GM19025 (cell line): ENCODE measurements around the gene IL15.
"Not testable (repeated sequence)": the region's sequence is repeated elsewhere in the genome, so short reads cannot be mapped to it uniquely, and the experiment has no call there.

Source experiments
- ATAC-seq: cut with Tn5 transposase; IDR thresholded peaks from one replicate; pipeline ENCODE4 v1.9.1; 2021; ENCODE audit warnings: mild to moderate bottlenecking, low read depth, moderate library complexity; ENCODE audit not compliant: unreplicated experiment

Gene IL15, protein sequence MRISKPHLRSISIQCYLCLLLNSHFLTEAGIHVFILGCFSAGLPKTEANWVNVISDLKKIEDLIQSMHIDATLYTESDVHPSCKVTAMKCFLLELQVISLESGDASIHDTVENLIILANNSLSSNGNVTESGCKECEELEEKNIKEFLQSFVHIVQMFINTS

DNA sequence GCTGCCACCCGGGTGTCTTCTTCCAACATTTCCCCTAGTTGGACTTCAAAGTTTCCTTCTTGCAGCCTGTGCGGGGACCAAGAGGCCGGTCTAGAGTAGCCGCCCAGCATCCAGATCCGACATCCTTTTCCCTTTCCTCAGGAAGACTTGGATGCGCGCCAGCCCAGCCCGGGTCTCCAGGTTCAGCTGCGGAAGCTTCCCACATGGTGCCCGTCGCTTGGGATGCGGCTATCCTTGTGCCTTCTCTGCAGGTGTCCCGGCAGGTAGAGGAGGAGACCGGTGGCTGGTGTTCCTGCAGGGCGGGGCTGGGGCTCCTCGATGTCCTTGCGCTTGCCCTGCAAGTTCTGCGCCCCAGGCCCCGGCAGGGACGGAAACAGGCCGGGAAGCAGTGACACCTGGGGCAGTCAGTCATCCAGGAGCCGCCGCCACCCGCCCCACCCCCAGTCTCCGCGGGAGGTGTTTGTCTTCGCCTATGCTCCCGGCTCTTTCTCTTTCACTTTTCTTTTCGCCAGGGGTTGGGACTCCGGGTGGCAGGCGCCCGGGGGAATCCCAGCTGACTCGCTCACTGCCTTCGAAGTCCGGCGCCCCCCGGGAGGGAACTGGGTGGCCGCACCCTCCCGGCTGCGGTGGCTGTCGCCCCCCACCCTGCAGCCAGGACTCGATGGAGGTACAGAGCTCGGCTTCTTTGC lies at the start of gene IL15:
TSS of gene IL15 (plus strand) at position 502 of the 689 bp plus-strand sequence. CDS start 82,882 bp downstream, outside the sequence.
- peak; percentile 64 for ATAC-seq

DNA sequence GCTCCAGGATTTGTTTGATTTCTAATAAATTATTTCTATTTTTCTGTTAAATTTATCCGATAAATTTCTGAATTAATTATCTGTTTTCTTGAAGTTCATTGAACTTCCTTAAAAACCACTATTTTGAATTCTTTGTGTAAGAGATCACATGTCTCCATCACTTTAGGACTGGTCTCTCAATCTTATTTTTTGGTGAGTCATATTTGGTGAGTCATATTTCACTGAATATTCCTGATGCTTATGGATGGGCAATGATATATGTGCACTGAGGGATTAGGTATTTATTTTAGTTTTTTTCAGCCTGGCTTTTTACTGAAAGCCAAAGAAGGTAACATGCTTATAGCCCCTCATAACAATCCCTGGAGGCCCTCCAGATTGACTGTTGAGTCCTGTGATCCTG lies 48.5 kb upstream of the IL15 start:
- no peak for ATAC-seq

DNA sequence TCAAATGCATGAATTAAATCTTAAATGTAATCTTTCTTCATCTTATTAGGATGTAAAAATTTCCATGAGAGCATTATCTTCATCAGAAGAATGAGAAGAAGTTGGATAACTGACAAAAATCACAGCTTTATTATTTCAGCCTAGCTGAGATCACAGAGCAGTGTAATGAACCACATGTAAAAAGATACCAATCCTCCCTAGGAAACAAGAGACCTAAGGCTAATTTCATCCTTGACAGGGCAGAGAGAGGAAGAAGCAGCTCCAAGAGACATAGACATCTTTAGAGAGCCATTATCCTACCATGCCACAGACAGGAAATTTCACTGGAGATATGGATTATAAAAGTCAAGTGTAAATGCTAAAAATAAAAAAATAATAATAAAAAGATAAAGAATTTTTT lies 40.9 kb upstream of the IL15 start:
- ATAC-seq, result no peak

DNA sequence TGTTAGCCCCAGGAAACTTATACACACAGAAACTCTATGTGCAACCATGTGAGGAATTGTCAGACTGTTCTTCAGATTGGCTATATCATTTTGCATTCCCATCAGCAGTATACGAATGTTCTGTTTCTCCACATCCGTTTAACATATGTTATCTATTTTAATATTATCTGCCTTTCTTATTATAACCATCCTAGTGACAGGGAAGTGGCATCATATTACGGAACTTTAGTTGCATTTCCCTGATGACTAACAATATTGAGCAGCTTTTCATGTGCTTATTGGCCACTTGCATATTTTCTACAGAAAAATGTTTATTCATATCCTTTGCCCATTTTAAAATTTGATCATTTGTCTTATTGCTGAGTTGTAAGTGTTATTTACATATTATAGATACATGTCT lies 36.5 kb upstream of the IL15 start:
- no peak for ATAC-seq

DNA sequence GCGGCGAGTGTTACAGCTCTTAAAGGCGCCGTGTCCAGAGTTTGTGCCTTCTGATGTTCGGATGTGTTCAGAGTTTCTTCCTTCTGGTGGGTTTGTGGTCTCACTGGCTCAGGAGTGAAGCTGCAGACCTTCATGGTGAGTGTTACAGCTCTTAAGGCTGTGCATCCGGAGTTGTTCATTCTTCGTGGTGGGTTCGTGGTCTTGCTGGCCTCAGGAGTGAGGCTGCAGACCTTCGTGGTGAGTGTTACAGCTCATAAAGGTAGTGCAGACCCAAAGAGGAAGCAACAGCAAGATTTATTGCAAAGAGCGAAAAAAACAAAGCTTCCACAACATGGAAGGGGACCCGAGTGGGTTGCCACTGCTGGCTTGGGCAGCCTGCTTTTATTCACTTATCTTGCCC lies 31.7 kb upstream of the IL15 start:
- ATAC-seq, result not testable (repeated sequence)

DNA sequence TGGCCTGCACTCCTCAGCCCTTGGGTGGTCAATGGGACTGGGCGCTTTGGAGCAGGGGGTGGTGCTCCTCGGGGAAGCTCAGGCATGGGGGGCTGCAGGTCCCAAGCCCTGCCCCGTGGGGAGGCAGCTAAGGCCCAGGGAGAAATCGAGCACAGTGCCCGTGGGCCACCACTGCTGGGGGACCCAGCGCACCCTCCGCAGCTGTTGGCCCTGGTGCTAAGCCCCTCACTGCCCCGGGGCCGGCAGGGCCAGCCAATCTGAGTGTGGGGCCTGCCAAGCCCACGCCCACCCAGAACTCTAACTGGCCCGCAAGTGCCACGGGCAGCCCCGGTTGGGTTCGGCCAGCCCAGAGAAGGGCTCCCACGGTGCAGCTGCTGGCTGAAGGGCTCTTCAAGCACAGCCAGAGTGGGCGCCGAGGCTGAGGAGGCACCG lies 30.9 kb upstream of the IL15 start:
- no peak for ATAC-seq

DNA sequence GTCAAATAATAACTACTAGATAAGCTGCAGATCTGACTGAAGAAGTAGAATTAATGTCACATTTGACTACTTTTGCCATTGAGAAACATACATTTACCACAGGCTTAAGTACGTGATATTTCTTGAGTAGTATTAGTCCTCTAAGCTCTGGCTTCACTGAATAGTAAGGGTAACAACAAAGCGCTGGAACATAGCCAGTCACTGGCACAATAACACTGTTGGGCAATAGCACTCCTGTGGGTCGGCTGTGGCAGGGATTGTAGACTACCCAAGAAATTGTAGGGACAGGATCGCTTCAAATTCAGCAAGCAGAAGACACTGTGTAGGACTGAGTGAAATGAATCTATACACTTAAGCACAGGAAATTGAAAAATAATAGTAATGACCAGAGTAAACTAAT lies 27.1 kb upstream of the IL15 start:
- ATAC-seq, result no peak

DNA sequence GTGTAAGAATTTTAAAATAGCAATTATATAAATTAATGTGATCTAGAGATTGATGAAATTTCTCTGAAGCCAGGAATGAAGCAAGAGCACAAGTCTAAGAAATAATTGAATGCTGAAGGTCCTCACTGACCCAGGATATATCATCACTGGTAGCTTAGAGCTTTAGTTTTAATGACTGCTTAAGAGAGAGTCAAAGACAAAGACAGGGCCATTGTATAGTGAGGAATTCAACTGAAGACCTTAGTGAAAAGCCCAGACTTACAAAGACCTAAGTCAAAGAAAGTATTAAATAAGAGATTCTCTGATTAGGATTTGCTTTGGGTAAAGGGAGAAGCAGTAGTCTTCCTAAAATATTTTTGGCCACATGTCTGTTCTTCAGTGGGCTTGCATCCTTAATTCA lies 26.0 kb upstream of the IL15 start:
- no peak for ATAC-seq

DNA sequence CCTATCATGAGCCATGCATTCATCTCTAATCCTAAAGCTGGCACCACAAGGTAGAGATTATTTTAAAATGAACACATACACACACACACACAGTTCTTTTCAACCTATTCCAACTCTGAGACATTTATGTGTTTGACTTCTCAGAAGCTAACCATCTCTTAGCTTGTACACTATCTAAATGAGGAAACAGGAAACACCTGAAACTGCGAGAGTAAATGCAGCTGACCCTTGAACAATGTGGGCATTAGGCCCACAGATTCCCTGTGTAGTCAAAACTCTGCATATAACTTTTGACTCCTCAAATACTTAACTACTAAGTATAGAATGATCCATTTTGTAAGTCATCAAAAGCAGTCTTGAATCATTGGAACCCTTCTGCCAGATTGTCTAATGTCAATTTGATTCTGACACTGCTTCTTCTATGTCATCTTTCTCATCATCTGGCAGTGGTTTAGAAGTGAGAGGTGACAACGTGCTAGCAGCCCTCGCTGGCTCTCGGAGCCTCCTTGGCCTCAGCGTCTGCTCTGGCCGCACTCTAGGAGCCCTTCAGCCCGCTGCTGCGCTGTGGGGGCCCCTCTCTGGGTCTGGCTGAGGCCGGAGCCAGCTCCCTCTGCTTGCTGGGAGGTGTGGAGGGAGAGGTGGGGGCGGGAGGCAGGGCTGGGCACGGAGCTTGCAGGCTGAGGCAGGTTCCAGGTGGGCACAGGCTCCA lies 21.4 kb upstream of the IL15 start:
- ATAC-seq, result peak; percentile 66

DNA sequence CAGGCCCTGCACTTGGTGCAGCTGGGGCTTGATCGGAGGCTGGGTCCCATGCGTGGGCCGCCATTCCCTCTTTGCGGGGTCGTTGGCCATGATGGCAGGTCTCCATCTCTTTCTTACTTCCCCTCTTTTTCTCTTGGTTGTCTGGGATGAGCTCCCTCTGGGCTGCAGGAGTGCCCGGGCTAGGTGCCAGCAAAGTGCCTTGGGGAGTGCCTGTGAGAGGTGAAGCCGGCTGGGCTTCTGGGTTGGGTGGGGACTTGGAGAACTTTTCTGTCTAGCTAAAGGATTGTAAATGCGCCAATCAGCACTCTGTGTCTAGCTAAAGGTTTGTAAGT lies 20.8 kb upstream of the IL15 start:
- ATAC-seq, result not testable (repeated sequence)

DNA sequence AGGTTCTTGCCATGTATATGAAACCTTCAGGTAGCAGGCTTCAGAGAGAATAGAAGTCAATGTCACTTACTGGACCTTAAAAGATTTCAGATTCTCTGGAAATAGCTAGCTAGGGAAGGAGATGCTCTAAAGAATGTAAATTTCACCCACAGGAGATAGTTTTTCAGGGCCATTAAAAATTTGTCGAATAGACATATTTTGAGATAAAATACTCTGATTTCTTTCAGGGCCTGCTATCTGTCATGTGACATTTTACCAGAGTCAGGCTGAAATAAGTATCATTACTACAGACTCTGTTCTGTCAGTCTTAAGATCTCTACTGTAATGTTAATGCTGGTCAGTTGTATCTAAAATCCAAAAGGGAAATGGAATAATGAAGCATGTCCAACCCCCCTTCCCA lies 15.7 kb upstream of the IL15 start:
- no peak for ATAC-seq

DNA sequence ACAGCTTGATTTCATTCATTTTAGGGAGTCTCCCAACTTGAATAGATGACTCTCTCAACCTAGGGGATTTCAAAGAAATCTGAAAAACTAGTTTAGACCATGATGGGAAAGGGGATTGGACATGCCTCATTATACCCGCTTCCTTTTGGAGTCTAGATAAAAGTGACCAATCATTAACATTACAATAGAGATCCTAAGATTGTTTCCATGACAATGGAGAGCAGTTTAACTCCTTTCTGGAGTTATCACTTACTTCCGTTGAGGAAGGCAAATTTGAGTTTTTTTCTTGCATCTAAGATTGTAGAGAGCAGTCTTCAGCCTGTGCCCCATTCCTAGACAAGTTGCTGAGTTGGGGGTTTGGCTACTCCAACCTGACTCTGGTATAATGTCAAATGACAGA lies 11.4 kb upstream of the IL15 start:
- ATAC-seq, result no peak

DNA sequence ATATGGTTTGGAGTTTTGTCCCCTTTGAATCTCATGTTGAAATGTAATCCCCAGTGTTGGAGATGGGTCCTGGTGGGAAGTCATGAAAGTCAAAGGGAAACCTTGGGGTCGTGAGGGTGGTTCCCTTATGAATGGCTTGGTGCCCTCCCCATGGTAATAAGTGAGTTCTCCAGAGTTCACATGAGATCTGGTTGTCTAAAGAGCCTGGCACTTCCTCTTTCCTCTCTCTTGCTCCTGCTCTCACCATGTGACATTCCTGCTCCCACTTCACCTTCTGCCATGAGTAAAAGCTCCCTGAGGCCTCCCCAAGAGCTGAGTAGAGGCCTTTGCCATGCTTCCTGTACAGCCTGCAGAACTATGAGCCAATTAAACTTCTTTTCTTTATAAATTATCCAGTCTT lies 5.5 kb upstream of the IL15 start:
- ATAC-seq, result no peak

DNA sequence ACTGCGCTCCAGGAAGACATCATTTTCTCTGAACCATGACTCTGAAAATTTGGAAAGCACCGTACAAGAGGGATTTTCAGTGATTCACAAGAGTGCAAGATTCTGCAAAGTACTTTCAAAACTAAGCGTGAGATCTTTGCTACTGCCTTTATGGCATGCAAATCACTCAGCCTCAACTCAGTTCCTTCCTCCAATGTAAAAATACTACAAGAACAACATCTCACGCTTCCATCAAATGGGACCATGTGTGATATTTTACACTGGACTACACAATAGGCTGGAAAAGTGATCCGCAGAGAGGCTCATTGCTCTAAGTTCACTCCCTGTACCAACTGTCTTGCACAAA lies 674 bp upstream of the IL15 start:
- ATAC-seq, result peak; percentile 32

DNA sequence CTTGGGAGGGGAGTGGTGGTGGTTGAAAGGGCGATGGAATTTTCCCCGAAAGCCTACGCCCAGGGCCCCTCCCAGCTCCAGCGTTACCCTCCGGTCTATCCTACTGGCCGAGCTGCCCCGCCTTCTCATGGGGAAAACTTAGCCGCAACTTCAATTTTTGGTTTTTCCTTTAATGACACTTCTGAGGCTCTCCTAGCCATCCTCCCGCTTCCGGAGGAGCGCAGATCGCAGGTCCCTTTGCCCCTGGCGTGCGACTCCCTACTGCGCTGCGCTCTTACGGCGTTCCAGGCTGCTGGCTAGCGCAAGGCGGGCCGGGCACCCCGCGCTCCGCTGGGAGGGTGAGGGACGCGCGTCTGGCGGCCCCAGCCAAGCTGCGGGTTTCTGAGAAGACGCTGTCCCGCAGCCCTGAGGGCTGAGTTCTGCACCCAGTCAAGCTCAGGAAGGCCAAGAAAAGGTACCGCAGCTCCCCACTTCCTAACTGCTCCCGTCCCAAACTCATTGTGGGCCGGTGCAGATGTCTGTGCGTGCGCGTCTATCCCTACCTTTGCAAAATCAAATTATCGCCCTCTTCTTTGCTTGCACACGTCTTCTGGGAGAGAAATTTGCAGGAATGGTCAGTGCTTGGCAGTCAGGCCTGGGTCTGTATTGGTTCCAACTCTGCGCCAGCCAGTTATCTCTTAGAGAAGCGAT lies 533 bp downstream of the IL15 start:
- ATAC-seq, result peak; percentile 38

DNA sequence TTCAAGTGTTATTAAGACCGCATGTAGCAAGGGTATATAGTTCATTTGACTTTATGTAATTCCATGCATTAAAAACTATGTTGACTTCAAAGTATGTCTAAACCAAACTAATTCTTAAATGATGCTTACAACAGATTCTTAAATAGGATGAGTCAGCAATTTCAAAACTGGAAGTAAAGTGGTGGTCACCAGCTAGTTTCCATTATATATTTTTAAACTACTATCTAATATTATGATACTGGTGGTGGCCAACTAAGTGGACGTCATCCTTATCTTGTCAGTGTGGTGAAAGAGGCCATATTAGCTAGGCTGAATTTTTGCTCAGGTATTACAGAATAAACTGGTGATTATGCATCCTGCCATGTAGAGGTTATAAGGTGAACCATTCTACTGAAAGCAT lies 1.2 kb downstream of the IL15 start:
- no peak for ATAC-seq

DNA sequence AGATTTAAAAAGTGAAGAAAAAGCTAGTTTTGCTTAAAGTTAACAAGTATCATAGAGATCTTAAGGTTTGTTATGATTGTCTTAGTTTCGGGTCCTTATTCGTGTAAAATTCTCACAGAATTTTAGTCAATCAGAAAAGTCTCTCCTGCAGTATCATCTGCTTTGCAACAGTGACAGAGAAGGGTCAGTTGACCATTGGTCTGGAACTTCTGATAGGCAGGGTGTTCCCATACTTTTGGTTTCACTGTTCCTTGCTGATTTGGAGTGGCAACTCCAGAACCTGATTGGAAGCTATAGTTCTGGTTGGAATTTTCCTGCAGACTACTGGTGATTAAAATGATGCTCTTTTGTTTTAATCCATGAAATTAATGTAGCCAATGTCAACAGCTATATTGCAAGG lies 1.8 kb downstream of the IL15 start:
- no peak for ATAC-seq

DNA sequence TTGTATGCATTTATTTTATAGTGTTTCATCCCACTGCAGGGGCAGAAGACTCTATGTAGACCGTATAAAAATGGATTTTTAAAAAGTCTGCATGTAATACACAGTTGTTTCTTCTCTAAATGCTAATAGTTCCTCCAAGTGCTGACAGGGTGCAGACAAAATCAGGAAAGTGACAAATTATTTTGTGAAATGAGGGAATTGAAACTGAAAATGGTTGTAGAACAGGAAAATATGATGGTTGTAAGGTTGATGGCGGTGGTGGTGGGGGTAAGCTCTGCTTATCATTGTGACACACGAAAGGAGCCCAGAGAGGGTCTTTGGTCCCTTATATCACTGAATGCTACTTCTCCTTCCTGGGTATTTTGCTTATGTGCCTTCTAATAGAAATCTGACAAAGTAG lies 4.3 kb downstream of the IL15 start:
- ATAC-seq, result no peak

DNA sequence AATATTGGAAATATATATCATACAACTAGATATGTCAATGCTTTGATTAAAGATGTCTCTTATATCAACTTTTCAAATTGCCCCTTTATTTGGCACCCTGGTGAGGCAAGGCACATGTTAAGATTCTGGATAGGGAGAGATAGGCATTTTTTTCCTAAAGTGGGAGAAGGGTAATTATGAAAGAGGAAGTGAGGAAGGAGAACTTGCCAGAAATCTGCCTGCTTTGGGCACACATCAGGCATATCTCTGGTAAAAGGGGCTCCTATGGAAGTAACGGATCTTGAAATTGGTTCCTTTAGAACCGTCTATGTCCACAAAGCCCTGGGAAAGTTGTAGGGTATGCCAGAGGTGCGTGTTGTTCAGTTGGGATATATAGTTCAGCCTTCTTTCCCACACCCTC lies 5.7 kb downstream of the IL15 start:
- ATAC-seq, result no peak

DNA sequence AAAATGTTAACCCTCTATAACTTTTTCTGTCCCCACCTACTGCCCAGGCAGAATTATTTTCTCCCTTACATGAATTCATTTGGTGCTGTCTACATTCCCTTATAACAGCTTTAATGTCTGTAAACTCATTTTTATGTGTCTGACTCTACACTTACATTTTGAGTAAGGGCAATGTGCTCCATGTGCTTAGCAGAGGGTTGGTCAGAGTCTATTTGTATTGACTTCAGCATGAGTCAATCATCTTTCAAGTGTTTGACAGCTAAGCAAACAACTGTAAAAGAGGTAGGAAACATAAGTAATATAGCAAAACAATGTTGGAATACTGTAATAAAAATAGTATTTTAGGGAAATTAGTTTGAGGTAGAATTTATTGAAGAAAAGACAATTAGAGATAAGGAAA lies 6.3 kb downstream of the IL15 start:
- no peak for ATAC-seq

DNA sequence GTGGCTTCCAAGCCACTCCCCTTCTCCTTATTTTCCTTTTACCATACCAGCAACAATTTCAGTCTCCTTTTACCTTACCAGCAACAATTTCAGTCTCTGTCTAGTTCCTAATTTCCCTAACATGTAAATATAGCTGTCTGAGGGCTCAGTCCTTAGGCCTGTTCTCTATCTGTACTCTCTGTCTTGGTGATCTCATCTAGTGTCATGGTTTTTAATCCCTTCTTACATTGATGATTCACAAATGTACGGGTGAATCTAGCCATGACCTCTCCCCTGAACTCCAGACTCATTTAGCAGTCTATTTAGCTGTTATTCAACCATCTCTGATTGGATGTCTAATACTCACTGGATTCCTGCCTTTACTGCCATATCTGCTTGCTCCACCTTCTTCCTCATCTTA lies 7.2 kb downstream of the IL15 start:
- ATAC-seq, result peak; percentile 60
